Activated naive CD4-positive, alpha-beta T cell treated with anti-CD3 and anti-CD28 coated beads for 36 hours (primary cell): ENCODE results near the gene DENND4A. TPM values are rescaled to one million over a fixed set of nuclear protein-coding genes. Genes with fewer than 3 reads are reported as not detected.
A peak's percentile ranks its signal among the peaks of the same experiment; 100 is the strongest.
"Not testable (repeated sequence)": the region's sequence is repeated elsewhere in the genome, so short reads cannot be mapped to it uniquely, and the experiment has no call there.

ENCODE experiments used
- CTCF ChIA-PET: fragments of 350-600 bp; sonication (Branson Sonifier 250); formaldehyde crosslinking; loops from one replicate; lab custom pipeline; 2021; ENCODE audit warnings: antibody characterized with exemption; lab: Charles Lee
- DNase-seq: peaks from one replicate; pipeline ENCODE4 v3.0.0-alpha.2; 2020
- H3K27ac Mint-ChIP-seq: one replicate; pipeline ENCODE4 v1.8.0; 2021; ENCODE audit warnings: mild to moderate bottlenecking, mixed read lengths
- H3K27me3 Mint-ChIP-seq: one replicate; pipeline ENCODE4 v1.8.0; 2021; ENCODE audit warnings: low read depth, mixed read lengths
- H3K36me3 Mint-ChIP-seq: one replicate; pipeline ENCODE4 v1.8.0; 2021; ENCODE audit warnings: low read depth, mixed read lengths
- H3K4me1 Mint-ChIP-seq: one replicate; pipeline ENCODE4 v1.8.0; 2021; ENCODE audit warnings: low read depth, mixed read lengths
- H3K4me3 Mint-ChIP-seq: one replicate; pipeline ENCODE4 v1.8.0; 2021; ENCODE audit warnings: mild to moderate bottlenecking, moderate library complexity, mixed read lengths
- H3K9me3 Mint-ChIP-seq: one replicate; pipeline ENCODE4 v1.8.0; 2021; ENCODE audit warnings: mixed read lengths
- intact Hi-C: fragments of 100-400 bp; cut with micrococcal nuclease; formaldehyde crosslinking; loops from one replicate; pipeline ENCODE4 v1.15.1; 2023
- total RNA-seq, 2 experiments: library from RNA; stranded (reverse); gene quantifications; one replicate each; pipeline ENCODE4 v1.2.3, GENCODE V29; 2021

Gene DENND4A
- total RNA-seq, 2 experiments from 2014 or later, result 23.9 to 24.9 TPM

DNA sequence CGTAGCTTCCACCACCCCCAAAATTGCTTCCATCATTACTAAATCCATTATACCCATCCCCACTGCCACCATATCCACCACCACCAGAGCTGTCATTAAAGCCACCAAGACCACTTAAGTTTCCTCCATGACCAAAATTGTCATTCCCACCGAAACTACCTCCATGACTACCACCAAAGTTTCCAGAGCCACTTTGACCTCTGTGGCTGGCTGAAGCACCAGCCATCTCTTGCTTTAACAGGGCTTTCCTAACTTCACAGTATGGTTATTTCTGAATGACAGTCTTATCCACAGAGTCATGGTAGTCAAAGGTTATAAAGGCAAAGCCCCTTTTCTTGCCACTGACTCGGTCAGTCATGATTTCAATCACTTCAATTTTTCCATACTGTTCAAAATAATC lies 24.3 kb upstream of the DENND4A start:
- Mint-ChIP-seq H3K36me3 (peaks cover 3% of the 10 kb centered on the region), H3K4me1 (peaks cover 46% of the 10 kb centered on the region), H3K4me3 (no peak overlapping the region), H3K27me3 (no peaks in the 10 kb centered on the region), H3K9me3 (peaks cover 4% of the 10 kb centered on the region), H3K27ac (no peak overlapping the region)
- no peak for DNase-seq
- intact Hi-C loops, result loop anchor here (5.0 kb wide), 1 partner anchor 571 kb away; the partner anchor contains the start of gene MAP2K1
- CTCF ChIA-PET, result interaction anchor here (0.5 to 1.6 kb wide), 5 partner anchors 9 to 291 kb away, joined by 4 to 8 read pairs (median 4); no protein-coding TSS in a partner anchor

DNA sequence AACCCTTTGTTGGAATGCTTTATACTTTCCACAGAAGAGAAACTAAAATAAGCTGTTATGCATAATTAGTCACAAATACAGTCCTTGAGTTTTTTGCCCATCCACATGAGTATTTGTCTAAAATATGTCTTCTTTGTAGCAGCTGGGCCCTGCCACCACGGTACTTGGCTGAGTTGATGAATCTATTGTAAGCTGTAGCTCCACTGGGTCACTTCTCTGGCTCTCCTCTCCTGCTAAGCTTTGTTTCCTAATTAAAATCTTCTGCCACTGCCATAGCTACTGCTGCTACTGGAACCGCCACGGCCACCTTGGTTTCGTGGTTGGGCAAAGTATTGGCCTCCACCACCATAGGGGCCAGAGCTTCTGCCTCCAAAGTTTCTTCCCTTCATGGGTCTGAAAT lies 23.9 kb upstream of the DENND4A start:
- intact Hi-C loops, result loop anchor here (5.0 kb wide), 1 partner anchor 571 kb away; the partner anchor contains the start of gene MAP2K1
- H3K27me3 Mint-ChIP-seq, H3K36me3 Mint-ChIP-seq, H3K27ac Mint-ChIP-seq, H3K4me3 Mint-ChIP-seq, DNase-seq, H3K9me3 Mint-ChIP-seq: not testable (repeated sequence)
- CTCF ChIA-PET, result interaction anchor here (0.5 to 1.6 kb wide), 5 partner anchors 10 to 291 kb away, joined by 4 to 8 read pairs (median 4); no protein-coding TSS in a partner anchor
- peaks cover 42% of the 10 kb centered on the region for H3K4me1 Mint-ChIP-seq

DNA sequence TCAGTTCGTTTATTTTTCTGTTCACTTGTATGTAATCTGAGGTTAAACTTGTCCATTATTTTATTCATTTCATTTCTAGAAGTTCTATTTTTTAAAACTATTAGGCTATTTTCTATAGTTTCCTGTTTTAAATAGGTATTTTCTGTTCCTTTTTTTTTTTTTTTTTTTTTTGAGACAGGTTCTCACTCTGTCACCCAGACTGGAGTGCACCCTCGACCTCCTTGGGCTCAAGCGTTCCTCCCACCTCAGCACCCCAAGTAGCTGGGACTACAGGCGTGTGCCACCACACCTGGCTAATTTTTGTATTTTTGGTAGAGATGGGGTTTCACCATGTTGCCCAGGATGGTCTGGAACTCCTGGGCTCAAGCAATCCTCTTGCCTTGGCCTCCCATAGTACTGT lies 22.2 kb upstream of the DENND4A start:
- H3K36me3 Mint-ChIP-seq, result not testable (repeated sequence)

DNA sequence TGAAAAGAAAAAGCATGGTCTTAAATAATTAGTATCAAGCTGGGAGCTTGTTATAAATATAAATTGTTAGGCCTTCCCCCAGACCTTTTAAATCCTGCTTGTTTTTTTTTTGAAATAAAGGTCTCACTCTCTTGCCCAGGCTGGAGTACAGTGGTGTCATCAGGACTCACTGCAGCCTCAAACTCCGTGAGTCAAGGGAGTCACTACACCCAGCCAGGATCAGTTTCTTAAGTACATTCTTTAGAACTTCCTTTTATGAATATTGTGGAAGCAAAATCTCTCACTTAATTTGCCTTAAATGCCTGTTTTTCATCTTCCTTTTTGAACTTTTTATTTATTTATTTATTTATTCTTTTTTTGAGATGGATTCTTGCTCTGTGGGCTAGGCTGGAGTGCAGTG lies 20.8 kb upstream of the DENND4A start:
- DNase-seq, result no peak
- no peak overlapping the region for H3K27ac Mint-ChIP-seq
- H3K36me3 Mint-ChIP-seq, result peaks cover 3% of the 10 kb centered on the region
- intact Hi-C loops, result no loop called here
- peaks cover 7% of the 10 kb centered on the region for H3K9me3 Mint-ChIP-seq
- CTCF ChIA-PET, result interaction anchor here (0.6 to 0.8 kb wide), 3 partner anchors 20 to 50 kb away, joined by 3 to 4 read pairs (median 4); no protein-coding TSS in a partner anchor
- peaks cover 13% of the 10 kb centered on the region for H3K4me1 Mint-ChIP-seq
- H3K4me3 Mint-ChIP-seq, result no peak overlapping the region
- no peaks in the 10 kb centered on the region for H3K27me3 Mint-ChIP-seq

More for the DNA sequence above, 22.2 kb upstream of the DENND4A start:
- H3K4me1 Mint-ChIP-seq, result peaks cover 26% of the 10 kb centered on the region
- H3K27ac Mint-ChIP-seq, intact Hi-C loops, DNase-seq, H3K4me3 Mint-ChIP-seq, H3K9me3 Mint-ChIP-seq, H3K27me3 Mint-ChIP-seq: not testable (repeated sequence)
- CTCF ChIA-PET, result interaction anchor here (0.6 kb wide), 1 partner anchor 22 kb away, joined by 3 read pairs; no protein-coding TSS in a partner anchor

DNA sequence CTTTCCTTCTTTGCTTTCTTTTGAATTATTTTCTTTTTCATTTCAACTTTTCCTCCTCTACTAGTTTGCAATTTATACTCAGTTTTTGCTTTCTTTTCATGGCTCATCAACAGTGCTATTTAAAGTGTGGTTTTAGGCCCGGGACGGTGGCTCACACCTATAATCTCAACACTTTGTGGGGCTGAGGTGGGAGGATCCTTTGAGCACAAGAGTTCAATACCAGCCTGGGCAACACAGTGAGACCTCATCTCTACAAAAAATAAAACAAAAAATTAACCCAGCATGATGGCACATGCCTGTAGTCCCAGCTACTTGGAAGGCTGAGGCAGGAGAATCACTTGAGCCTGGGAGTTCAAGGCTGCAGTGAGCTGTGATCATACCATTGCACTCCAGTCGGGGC lies 20.4 kb upstream of the DENND4A start:
- Mint-ChIP-seq H3K27ac (no peak overlapping the region), H3K4me1 (peaks cover 15% of the 10 kb centered on the region), H3K36me3 (peaks cover 3% of the 10 kb centered on the region), H3K27me3 (no peaks in the 10 kb centered on the region), H3K4me3 (no peak overlapping the region), H3K9me3 (peaks cover 7% of the 10 kb centered on the region)
- intact Hi-C loops, result no loop called here
- DNase-seq, result no peak
- CTCF ChIA-PET, result interaction anchor here (0.6 to 0.8 kb wide), 2 partner anchors 20 to 45 kb away, joined by 3 to 4 read pairs; no protein-coding TSS in a partner anchor

- H3K27me3 Mint-ChIP-seq, result no peaks in the 10 kb centered on the region
- H3K4me1 Mint-ChIP-seq, result peaks cover 15% of the 10 kb centered on the region
- CTCF ChIA-PET, result interaction anchor here (0.7 kb wide), 1 partner anchor 410 kb away, joined by 3 read pairs; no protein-coding TSS in a partner anchor
- intact Hi-C loops, result no loop called here
- no peak for DNase-seq
- no peak overlapping the region for H3K4me3 Mint-ChIP-seq
- peaks cover 7% of the 10 kb centered on the region for H3K9me3 Mint-ChIP-seq
- peaks cover 3% of the 10 kb centered on the region for H3K36me3 Mint-ChIP-seq
- no peak overlapping the region for H3K27ac Mint-ChIP-seq
Observed at GRCh38 chr15:65811835-65812234, 19.7 kb upstream of the DENND4A start.

DNA sequence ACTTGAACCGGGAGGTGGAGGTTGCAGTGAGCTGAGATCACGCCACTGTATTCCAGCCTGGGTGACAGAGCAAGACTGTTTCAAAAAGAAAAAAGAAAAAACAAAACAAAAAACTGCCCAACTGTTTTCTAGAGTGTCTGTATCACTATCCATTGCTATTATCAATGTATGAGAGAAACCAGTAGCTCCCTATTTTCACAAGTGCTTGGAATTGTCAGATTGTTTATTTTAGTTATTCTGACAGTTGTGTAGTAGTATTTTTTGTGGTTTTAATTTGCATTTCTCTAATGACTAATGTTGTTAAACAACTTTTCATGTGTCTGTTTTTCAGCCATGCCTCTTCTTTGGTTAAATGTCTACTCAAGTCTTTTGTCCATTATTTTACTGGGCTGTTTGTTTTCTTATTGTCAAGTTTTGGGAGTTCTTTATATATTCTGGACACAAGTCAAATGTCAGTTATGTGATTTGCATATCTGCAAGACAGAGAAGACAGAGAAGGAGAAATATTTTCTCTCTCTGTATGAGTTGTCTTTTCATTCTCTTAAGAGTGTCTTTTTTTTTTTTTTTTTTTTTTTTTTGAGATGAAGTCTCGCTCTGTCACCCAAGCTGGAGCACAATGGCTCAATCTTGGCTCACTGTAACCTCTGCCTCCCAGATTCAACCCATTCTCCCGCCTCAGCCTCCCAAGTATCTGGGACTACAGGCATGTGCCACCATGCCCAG lies 19.1 kb upstream of the DENND4A start:
- intact Hi-C loops, H3K9me3 Mint-ChIP-seq, DNase-seq, H3K27me3 Mint-ChIP-seq, H3K27ac Mint-ChIP-seq, H3K4me3 Mint-ChIP-seq, H3K36me3 Mint-ChIP-seq: not testable (repeated sequence)
- CTCF ChIA-PET, result interaction anchor here (0.6 to 0.7 kb wide), 2 partner anchors 42 to 410 kb away, joined by 3 read pairs; no protein-coding TSS in a partner anchor
- H3K4me1 Mint-ChIP-seq, result peaks cover 17% of the 10 kb centered on the region

DNA sequence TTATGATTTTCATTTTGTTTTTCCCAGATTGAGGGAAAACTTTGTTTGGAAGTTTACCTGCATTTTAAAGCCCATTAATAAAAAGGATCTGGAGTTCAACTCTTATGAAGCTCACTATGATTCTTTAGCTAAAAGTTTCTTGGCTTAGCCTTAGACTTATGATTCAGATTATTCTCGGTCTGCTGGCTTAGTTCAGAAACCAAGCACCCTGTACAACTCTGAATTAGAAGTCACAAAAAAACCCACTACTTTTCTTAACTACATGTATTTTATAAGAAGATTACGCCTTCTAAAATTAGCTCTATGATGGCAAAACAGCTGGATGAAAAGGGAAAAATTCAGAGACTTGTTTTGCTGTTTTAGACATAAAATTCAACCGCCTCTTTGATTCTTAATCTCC lies 14.3 kb upstream of the DENND4A start:
- Mint-ChIP-seq H3K36me3 (no peaks in the 10 kb centered on the region), H3K9me3 (peaks cover 3% of the 10 kb centered on the region), H3K27me3 (no peaks in the 10 kb centered on the region), H3K4me1 (peaks cover 37% of the 10 kb centered on the region), H3K4me3 (no peak overlapping the region), H3K27ac (no peak overlapping the region)
- CTCF ChIA-PET, result interaction anchor here (0.7 to 1.0 kb wide), 2 partner anchors 14 to 126 kb away, joined by 3 read pairs; no protein-coding TSS in a partner anchor
- no peak for DNase-seq
- intact Hi-C loops, result no loop called here

GRCh38 chr15:65805019-65805745 lies 13.1 kb upstream of the DENND4A start:
- intact Hi-C loops, result loop anchor here (1.0 kb wide), 3 partner anchors 13 to 32 kb away; partner anchors contain the start of gene DENND4A
- CTCF ChIA-PET, result interaction anchor here (0.6 to 2.2 kb wide), 3 partner anchors 8 to 58 kb away, joined by 3 to 10 read pairs (median 4); no protein-coding TSS in a partner anchor
- H3K27ac Mint-ChIP-seq, result peak overlapping the region; percentile 58
- no peaks in the 10 kb centered on the region for H3K27me3 Mint-ChIP-seq
- H3K4me3 Mint-ChIP-seq, result no peak overlapping the region
- H3K9me3 Mint-ChIP-seq, result no peaks in the 10 kb centered on the region
- H3K4me1 Mint-ChIP-seq, result peaks cover 37% of the 10 kb centered on the region
- H3K36me3 Mint-ChIP-seq, result no peaks in the 10 kb centered on the region
- DNase-seq, result peak; percentile 47

DNA sequence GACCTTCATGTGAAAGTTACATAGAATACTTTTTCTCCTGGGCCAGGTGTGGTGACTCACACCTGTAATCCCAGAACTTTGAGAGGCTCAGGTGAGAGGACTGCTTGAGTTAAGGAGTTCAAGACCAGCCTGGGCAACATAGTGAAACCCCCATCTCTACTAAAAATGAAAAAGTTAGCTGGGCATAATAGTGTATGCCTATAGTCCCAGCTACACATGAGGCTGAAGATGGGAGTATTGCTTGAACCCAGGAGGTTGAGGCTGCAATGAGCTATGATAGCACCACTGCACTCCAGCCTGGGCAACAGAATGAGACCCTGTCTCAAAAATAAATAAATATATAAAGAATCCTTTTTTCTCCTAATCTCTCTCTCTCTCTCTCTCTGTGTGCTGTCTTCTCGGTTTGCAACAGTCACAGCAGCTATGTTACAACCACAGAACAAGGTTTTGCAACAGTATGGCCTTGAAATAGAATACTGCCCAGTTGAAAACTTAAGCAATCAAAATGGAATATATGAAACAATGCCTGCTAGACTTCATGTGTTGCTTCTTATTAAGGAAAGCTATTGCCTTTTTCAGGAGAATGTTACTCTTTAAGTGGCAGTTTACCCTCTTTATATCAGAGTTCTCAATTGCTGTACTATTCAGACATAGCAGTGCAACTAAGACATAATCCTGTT lies 12.3 kb upstream of the DENND4A start:
- intact Hi-C loops, result no loop called here
- H3K4me3 Mint-ChIP-seq, result no peak overlapping the region
- CTCF ChIA-PET, result interaction anchor here (1.3 to 2.2 kb wide), 3 partner anchors 12 to 58 kb away, joined by 3 to 10 read pairs (median 8); no protein-coding TSS in a partner anchor
- H3K9me3 Mint-ChIP-seq, result no peaks in the 10 kb centered on the region
- no peaks in the 10 kb centered on the region for H3K27me3 Mint-ChIP-seq
- no peaks in the 10 kb centered on the region for H3K36me3 Mint-ChIP-seq
- H3K4me1 Mint-ChIP-seq, result peaks cover 36% of the 10 kb centered on the region
- H3K27ac Mint-ChIP-seq, result peak overlapping the region; percentile 36
- DNase-seq, result no peak

DNA sequence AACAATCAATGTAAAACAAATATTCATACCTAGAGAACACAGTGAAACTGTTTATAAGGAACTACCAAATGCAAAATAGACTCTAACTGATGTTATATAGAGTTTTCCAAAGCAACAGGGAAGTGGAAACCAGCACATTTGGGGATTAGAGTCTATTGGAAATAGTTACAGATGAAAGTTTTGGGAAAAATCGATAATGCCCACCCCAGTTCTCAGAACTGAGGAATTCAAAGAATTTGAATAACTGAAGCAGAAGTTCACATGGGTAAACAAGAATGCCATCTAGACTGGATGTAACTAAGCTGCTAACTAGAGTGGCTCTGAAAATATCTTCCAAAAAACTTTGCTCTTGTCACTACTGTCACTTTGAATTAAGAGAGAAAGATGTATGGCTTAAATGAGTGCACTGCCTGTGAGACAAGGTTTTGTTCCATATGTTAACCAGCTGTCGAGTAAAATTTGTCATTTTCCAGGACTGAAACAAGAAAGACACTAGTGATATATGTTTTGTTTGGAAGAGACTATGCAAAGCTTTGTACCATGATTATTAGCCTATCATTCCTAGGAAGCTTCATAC lies 9.2 kb upstream of the DENND4A start:
- Mint-ChIP-seq H3K27ac (no peak overlapping the region), H3K27me3 (no peaks in the 10 kb centered on the region), H3K4me3 (no peak overlapping the region), H3K4me1 (peaks cover 42% of the 10 kb centered on the region), H3K9me3 (no peaks in the 10 kb centered on the region), H3K36me3 (no peaks in the 10 kb centered on the region)
- no peak for DNase-seq
- intact Hi-C loops, result no loop called here
- CTCF ChIA-PET, result no interaction called here
